Heart left ventricle (tissue), 13 donors: ENCODE data around the gene PCDHGC3.

Experiments used
- CTCF ChIP-seq, 12 donors: fragments of 200-600 bp; sonication (generic) in 4 of 12; IDR thresholded peaks; one replicate each; pipeline versions ENCODE4 v1.5.0 to v1.8.0; 2018 to 2022; ENCODE audit warnings: antibody characterized with exemption in 12 of 12, mild to moderate bottlenecking in 5 of 12
- POLR2A ChIP-seq, 2 donors: fragments of 450-650 bp; IDR thresholded peaks; one replicate each; pipeline ENCODE4 v1.6.1; 2017; ENCODE audit warnings: antibody characterized with exemption in 2 of 2, mild to moderate bottlenecking in 2 of 2, moderate library complexity in 2 of 2
- donor health status: ischemic (EF 13 %, LVEDD 7.1; RV severe dilation, severe dysfunction).
- donor health status: DM: no; HTN: yes; CAD: no.
- donor health status: DM: no; HTN: no; CAD: no.
- donor health status: ischemic (EF 25% LVEDD 6.9; RV normal size, moderate dysfunction).
- donor health status: ischemic (EF 25% LVEDD 5.7; RV mildly dilated, moderate dysfunction).
- donor health status: ischemic (EF 35%, LVEDD 5.7; RV mildly dilated, moderate dysfunction).
- donor health status: nonischemic (EF 11% LVEDD 7.7; RV severe dilation, severe dysfunction).
- donor health status: DM: yes; HTN: yes; CAD: no.
- donor health status: PGD.
- donor health status: ischemic (EF 29% LVEDD 5.4; RV normal size, mild dysfunction).
- donor health status: nonischemic (EF 23%, LVEDD 6.1; RV moderate dilation, normal function).

- no peak for TF ChIP-seq CTCF (IDR thresholded peaks at IDR 0.05)
- no peak for TF ChIP-seq POLR2A (IDR thresholded peaks at IDR 0.05)
Measured at GRCh38 chr5:141527426-141527825, 51.7 kb downstream of the PCDHGC3 start.
